ENCODE results near the gene CAPZB. TPM values are rescaled to one million over a fixed set of nuclear protein-coding genes. Genes with fewer than 3 reads are reported as not detected.
A peak's percentile ranks its signal among the peaks of the same experiment; 100 is the strongest.

The CAPZB gene
- polyA plus RNA-seq, 2 donors, result 221 to 272 TPM

DNA sequence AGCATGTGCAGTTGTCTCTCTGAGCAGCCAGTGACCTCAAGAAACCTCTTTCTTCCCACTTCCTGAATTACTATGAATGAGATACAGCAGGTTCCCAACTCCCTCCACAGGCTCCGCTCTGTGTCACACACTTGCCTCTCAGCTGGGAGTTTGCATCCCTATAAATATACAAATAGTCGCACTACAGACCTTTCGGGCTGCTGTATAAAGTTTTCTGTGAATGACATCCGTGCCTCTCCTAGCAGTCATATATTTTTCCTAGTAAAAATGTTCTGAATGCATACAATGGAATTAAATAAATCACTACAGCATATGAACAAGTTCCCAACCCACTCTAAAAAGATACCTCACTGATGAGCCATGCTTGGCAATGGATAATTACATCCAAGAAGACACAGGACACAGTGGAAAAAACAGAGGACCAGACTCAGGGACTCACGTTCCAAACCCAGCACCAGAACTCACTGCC is 66.8 kb downstream of the CAPZB start:
- Histone ChIP-seq H3K4me1 (ENCODE audit: control insufficient read depth in 2 of 2, insufficient read depth in 2 of 2, low read length in 1 of 2) (peaks cover 2 to 16% of the 10 kb centered on the region in 2 donors), H3K27ac (ENCODE audit: low read depth in 2 of 2, low read length in 1 of 2) (peak overlapping the region in 1 of 2 donors; percentile 68), H3K9me3 (ENCODE audit: control insufficient read depth in 2 of 2, insufficient read depth in 1 of 2, low read depth in 1 of 2, low read length in 1 of 2) (no peaks in the 10 kb centered on the region), H3K27me3 (ENCODE audit: control insufficient read depth in 1 of 2, insufficient read depth in 2 of 2, low read length in 2 of 2) (no peaks in the 10 kb centered on the region), H3K4me3 (ENCODE audit: low read depth in 1 of 2, low read length in 2 of 2) (no peak overlapping the region), H3K36me3 (ENCODE audit: control insufficient read depth in 2 of 2, insufficient read depth in 2 of 2, low read length in 1 of 2) (peaks cover 3 to 10% of the 10 kb centered on the region in 2 donors)
- 72 to 73% methylated on average over 5 of the region's 5 CpGs for WGBS, 2 donors

DNA sequence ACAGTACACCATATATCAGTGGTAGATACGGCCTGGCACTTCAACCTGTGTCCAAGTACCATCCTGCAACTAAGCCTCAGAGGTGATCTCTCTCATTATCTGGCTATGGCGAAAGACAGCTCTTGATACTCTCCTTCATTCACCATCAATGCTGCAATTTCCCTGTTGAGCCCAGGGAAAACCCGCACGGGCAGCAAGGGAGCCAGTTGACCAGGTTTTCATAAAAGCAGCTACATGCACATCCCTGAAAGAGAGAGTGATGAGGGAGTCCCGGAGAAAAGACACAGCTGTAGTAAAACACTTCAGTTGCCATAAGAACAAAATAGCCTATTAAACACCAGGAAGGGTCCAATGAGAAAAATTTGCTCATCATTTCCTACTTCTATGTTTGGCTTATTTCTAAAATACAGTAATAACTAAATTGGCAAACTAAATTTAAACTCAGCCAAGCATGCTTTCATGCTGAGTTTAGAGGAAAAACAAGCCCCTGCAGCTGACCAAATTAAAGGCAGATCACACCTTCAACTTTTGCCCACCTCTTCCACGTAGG is 68.3 kb downstream of the CAPZB start:
- Histone ChIP-seq H3K9me3 (ENCODE audit: control insufficient read depth in 2 of 2, insufficient read depth in 1 of 2, low read depth in 1 of 2, low read length in 1 of 2) (no peaks in the 10 kb centered on the region), H3K4me1 (ENCODE audit: control insufficient read depth in 2 of 2, insufficient read depth in 2 of 2, low read length in 1 of 2) (peaks cover 2 to 11% of the 10 kb centered on the region in 2 donors), H3K36me3 (ENCODE audit: control insufficient read depth in 2 of 2, insufficient read depth in 2 of 2, low read length in 1 of 2) (peaks cover 3 to 10% of the 10 kb centered on the region in 2 donors), H3K27me3 (ENCODE audit: control insufficient read depth in 1 of 2, insufficient read depth in 2 of 2, low read length in 2 of 2) (no peaks in the 10 kb centered on the region), H3K4me3 (ENCODE audit: low read depth in 1 of 2, low read length in 2 of 2) (no peak overlapping the region), H3K27ac (ENCODE audit: low read depth in 2 of 2, low read length in 1 of 2) (peak overlapping the region; percentile 29 to 83)
- 48 to 61% methylated on average over 6 of the region's 6 CpGs for WGBS, 2 donors

DNA sequence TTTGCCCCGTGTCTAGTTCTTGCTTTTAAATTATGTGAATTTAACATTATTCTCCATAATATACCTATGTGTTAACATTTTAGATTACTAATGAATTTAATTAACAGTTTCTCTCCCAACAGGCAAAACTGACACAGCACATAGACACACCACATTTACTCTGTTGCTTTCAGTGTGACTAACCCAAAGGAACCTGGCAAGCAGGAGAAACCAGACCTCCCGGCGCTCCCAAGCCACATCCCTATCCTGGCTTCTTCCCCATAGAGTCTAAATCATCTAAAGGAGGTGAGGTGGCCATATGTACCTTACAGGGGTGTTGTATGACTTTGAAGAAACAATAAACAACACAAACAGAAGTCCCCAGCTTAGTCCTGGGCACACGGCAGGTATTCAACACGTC is 69.2 kb downstream of the CAPZB start:
- whole genome bisulfite sequencing, 2 donors, result 54 to 64% methylated on average over 5 of the region's 5 CpGs
- no peak overlapping the region for H3K4me3 ChIP-seq (ENCODE audit: low read depth in 1 of 2, low read length in 2 of 2)
- no peaks in the 10 kb centered on the region for H3K27me3 ChIP-seq (ENCODE audit: control insufficient read depth in 1 of 2, insufficient read depth in 2 of 2, low read length in 2 of 2)
- H3K27ac ChIP-seq (ENCODE audit: low read depth in 2 of 2, low read length in 1 of 2), result peak overlapping the region; percentile 86 to 93
- H3K4me1 ChIP-seq (ENCODE audit: control insufficient read depth in 2 of 2, insufficient read depth in 2 of 2, low read length in 1 of 2), result peaks cover 2 to 11% of the 10 kb centered on the region in 2 donors
- H3K36me3 ChIP-seq (ENCODE audit: control insufficient read depth in 2 of 2, insufficient read depth in 2 of 2, low read length in 1 of 2), result peaks cover 3 to 10% of the 10 kb centered on the region in 2 donors
- no peaks in the 10 kb centered on the region for H3K9me3 ChIP-seq (ENCODE audit: control insufficient read depth in 2 of 2, insufficient read depth in 1 of 2, low read depth in 1 of 2, low read length in 1 of 2)

DNA sequence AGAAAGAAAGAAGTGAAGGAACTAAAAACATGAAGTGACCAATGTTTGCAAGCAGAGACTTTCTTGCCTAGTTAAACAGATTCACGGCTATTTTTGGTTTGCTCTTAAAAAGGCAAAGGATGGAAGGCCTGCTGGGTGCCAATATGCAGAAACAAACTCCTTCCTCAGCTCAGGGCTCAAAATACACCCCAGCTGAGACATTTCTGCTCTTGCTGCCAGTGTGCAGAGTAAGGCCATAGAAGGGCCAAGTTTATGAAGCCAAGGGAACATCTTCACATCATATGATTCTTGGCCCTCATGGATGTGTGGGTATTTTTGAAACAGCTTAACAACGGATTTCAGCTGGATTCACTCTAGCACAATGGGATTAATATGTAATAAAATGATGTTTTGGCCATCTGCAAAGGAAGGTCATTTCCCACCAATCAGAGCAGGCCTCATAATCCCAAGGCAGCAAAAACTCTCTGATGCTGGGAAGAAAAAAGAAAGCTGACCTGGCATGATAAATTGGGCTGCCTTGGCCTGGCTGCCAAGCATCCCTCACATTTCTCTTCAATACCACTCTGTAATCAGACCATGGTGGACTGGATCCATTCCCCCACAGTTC is 70.7 kb downstream of the CAPZB start:
- H3K36me3 ChIP-seq (ENCODE audit: control insufficient read depth in 2 of 2, insufficient read depth in 2 of 2, low read length in 1 of 2), result peaks cover 3 to 10% of the 10 kb centered on the region in 2 donors

DNA sequence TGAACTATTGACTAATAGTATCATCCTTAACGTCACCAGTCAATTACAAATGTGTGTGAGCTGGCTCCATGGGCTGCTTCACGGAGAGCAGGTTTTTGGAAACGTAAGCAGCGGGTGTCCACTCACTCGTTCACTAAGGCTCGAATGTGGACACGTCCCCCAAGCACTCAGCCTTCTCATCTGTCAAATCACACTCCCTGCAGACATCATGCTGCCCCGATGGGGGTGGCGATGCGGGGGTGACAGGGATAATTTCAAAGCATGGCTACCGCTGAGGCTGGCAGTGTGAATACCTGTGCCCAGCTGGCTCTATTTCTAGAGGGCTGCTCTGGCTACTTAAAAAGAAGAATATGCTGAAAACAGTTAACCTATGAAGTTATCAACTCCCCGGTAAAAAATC is 71.3 kb downstream of the CAPZB start:
- Histone ChIP-seq H3K36me3 (ENCODE audit: control insufficient read depth in 2 of 2, insufficient read depth in 2 of 2, low read length in 1 of 2) (peaks cover 3 to 4% of the 10 kb centered on the region in 2 donors), H3K9me3 (ENCODE audit: control insufficient read depth in 2 of 2, insufficient read depth in 1 of 2, low read depth in 1 of 2, low read length in 1 of 2) (no peaks in the 10 kb centered on the region), H3K4me1 (ENCODE audit: control insufficient read depth in 2 of 2, insufficient read depth in 2 of 2, low read length in 1 of 2) (peaks cover 0 to 7% of the 10 kb centered on the region in 2 donors), H3K27me3 (ENCODE audit: control insufficient read depth in 1 of 2, insufficient read depth in 2 of 2, low read length in 2 of 2) (no peaks in the 10 kb centered on the region), H3K4me3 (ENCODE audit: low read depth in 1 of 2, low read length in 2 of 2) (no peak overlapping the region), H3K27ac (ENCODE audit: low read depth in 2 of 2, low read length in 1 of 2) (peak overlapping the region; percentile 57 to 81)
- 74 to 82% methylated on average over 12 of the region's 12 CpGs for WGBS, 2 donors

More for the DNA sequence above, 70.7 kb downstream of the CAPZB start:
- H3K4me1 ChIP-seq (ENCODE audit: control insufficient read depth in 2 of 2, insufficient read depth in 2 of 2, low read length in 1 of 2), result peaks cover 0 to 9% of the 10 kb centered on the region in 2 donors
- WGBS, 2 donors, result 44 to 51% methylated on average over 2 of the region's 2 CpGs
- H3K27ac ChIP-seq (ENCODE audit: low read depth in 2 of 2, low read length in 1 of 2), result peak overlapping the region; percentile 81 to 86
- no peaks in the 10 kb centered on the region for H3K27me3 ChIP-seq (ENCODE audit: control insufficient read depth in 1 of 2, insufficient read depth in 2 of 2, low read length in 2 of 2)
- H3K9me3 ChIP-seq (ENCODE audit: control insufficient read depth in 2 of 2, insufficient read depth in 1 of 2, low read depth in 1 of 2, low read length in 1 of 2), result no peaks in the 10 kb centered on the region
- no peak overlapping the region for H3K4me3 ChIP-seq (ENCODE audit: low read depth in 1 of 2, low read length in 2 of 2)

DNA sequence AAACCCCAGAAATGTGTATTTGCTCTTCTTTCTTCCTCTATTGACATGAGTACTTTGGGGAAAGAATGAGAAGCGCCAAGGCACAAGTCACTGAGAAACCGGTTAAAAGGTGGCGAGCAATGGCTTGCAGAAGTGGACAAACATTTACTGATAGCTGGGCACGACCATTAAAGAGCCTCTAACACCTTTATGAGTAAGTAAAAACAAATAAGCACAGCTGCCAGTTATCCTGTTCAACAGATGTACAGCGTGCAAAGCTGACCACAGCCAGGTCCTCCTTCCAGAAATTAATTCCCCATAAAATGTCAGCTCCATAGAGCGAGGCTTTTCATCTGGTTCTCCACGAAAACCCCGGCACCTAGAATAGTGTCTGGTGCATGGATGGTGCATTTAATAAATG is 72.7 kb downstream of the CAPZB start:
- H3K27ac ChIP-seq (ENCODE audit: low read depth in 2 of 2, low read length in 1 of 2), result peak overlapping the region; percentile 11 to 50

DNA sequence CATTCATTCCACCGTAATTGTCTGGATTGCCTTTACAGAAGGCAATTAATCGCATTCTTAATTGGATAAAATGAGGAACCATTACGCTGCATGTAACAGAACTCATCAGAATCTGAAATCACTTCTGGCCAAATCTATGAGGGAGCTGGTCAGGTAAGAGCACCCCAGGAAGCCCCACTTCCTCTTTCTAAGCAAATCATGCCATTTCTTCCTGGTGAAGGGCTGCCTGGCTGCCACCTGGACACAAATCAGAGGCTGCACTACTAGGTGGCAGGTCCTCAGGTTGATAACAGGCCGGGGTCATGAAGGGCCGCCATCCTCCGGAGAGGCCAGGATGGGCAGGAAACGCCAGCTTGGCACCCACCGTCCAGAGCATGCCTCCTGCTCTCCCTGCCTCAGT is 73.7 kb downstream of the CAPZB start:
- Histone ChIP-seq H3K36me3 (ENCODE audit: control insufficient read depth in 2 of 2, insufficient read depth in 2 of 2, low read length in 1 of 2) (peaks cover 0 to 2% of the 10 kb centered on the region in 2 donors), H3K4me3 (ENCODE audit: low read depth in 1 of 2, low read length in 2 of 2) (no peak overlapping the region), H3K9me3 (ENCODE audit: control insufficient read depth in 2 of 2, insufficient read depth in 1 of 2, low read depth in 1 of 2, low read length in 1 of 2) (no peaks in the 10 kb centered on the region), H3K27ac (ENCODE audit: low read depth in 2 of 2, low read length in 1 of 2) (peak overlapping the region; percentile 3 to 4), H3K4me1 (ENCODE audit: control insufficient read depth in 2 of 2, insufficient read depth in 2 of 2, low read length in 1 of 2) (peaks cover 0 to 11% of the 10 kb centered on the region in 2 donors), H3K27me3 (ENCODE audit: control insufficient read depth in 1 of 2, insufficient read depth in 2 of 2, low read length in 2 of 2) (no peaks in the 10 kb centered on the region)
- WGBS, 2 donors, result 83 to 88% methylated on average over 8 of the region's 8 CpGs

More for the DNA sequence above, 72.7 kb downstream of the CAPZB start:
- peaks cover 0 to 11% of the 10 kb centered on the region in 2 donors for H3K4me1 ChIP-seq (ENCODE audit: control insufficient read depth in 2 of 2, insufficient read depth in 2 of 2, low read length in 1 of 2)
- peaks cover 0 to 2% of the 10 kb centered on the region in 2 donors for H3K36me3 ChIP-seq (ENCODE audit: control insufficient read depth in 2 of 2, insufficient read depth in 2 of 2, low read length in 1 of 2)
- WGBS, 2 donors, result 81 to 83% methylated on average over 8 of the region's 8 CpGs
- H3K9me3 ChIP-seq (ENCODE audit: control insufficient read depth in 2 of 2, insufficient read depth in 1 of 2, low read depth in 1 of 2, low read length in 1 of 2), result no peaks in the 10 kb centered on the region
- no peak overlapping the region for H3K4me3 ChIP-seq (ENCODE audit: low read depth in 1 of 2, low read length in 2 of 2)
- no peaks in the 10 kb centered on the region for H3K27me3 ChIP-seq (ENCODE audit: control insufficient read depth in 1 of 2, insufficient read depth in 2 of 2, low read length in 2 of 2)

DNA sequence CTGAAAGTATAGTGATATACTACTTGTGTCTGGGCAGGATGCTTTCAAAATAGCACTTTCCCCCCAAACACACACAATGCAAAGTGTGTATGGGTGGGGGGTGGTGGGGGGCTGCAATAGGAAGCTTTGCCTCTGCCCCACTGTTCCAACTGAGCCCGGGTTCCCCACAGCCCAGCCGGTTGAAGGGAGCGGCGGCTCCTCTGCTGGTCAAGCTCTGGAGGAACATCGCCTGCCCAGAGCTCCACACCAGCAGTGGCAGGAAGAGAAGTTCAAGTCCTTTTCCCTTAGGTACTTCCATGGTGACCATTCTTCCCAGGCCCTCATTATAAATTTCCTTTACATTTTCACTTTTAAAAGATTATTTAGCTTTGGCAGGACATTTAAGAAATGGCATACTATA is 74.9 kb downstream of the CAPZB start:
- Histone ChIP-seq H3K27ac (ENCODE audit: low read depth in 2 of 2, low read length in 1 of 2) (peak overlapping the region in 1 of 2 donors; percentile 47), H3K4me3 (ENCODE audit: low read depth in 1 of 2, low read length in 2 of 2) (no peak overlapping the region), H3K4me1 (ENCODE audit: control insufficient read depth in 2 of 2, insufficient read depth in 2 of 2, low read length in 1 of 2) (peaks cover 0 to 7% of the 10 kb centered on the region in 2 donors), H3K9me3 (ENCODE audit: control insufficient read depth in 2 of 2, insufficient read depth in 1 of 2, low read depth in 1 of 2, low read length in 1 of 2) (no peaks in the 10 kb centered on the region), H3K36me3 (ENCODE audit: control insufficient read depth in 2 of 2, insufficient read depth in 2 of 2, low read length in 1 of 2) (peaks cover 0 to 2% of the 10 kb centered on the region in 2 donors), H3K27me3 (ENCODE audit: control insufficient read depth in 1 of 2, insufficient read depth in 2 of 2, low read length in 2 of 2) (no peaks in the 10 kb centered on the region)
- WGBS, 2 donors, result 84 to 89% methylated on average over 5 of the region's 5 CpGs

DNA sequence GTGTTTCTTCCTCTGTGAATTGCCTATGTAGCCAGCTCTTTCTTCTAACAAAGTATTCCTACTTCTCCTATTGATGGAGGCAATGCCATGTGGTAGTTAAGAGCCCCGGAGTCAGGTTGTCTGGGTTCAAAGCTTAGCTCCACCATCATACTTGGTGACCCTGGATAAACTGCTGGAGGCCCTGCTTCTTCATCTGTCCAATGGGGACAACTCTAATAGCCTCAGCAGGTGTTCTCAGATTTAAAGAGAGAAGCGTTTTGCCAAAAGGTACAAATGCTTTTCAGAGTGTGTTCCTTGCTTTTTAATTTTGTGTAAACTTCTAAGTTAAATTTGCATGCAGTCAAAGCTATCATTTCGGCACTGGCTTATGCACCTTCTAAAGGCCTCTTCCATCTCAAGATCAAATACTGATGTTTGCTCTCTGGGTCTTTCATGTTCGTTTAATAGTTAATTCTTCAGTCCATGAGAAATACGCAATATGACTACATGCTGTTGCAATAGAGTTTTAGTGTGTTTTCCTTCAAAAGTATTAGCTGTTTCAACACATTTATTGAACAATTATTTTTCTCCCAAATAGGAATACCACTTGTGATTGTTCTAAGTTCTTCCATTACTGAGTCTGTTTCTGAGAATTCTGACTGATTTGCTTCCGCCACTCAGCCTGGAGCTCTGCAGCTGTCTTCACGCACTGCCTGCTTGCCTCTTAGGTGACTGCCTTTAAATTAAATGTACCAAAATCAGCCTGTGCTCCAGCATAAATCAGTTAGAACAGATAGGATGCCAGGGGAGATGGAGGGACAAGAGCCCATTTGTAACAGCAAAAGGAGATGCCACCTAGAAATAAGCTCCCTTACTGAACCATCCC is 75.6 kb downstream of the CAPZB start:
- no peak overlapping the region for H3K4me3 ChIP-seq (ENCODE audit: low read depth in 1 of 2, low read length in 2 of 2)
- peaks cover 0 to 4% of the 10 kb centered on the region in 2 donors for H3K4me1 ChIP-seq (ENCODE audit: control insufficient read depth in 2 of 2, insufficient read depth in 2 of 2, low read length in 1 of 2)
- H3K9me3 ChIP-seq (ENCODE audit: control insufficient read depth in 2 of 2, insufficient read depth in 1 of 2, low read depth in 1 of 2, low read length in 1 of 2), result no peaks in the 10 kb centered on the region
- peaks cover 0 to 2% of the 10 kb centered on the region in 2 donors for H3K36me3 ChIP-seq (ENCODE audit: control insufficient read depth in 2 of 2, insufficient read depth in 2 of 2, low read length in 1 of 2)
- H3K27ac ChIP-seq (ENCODE audit: low read depth in 2 of 2, low read length in 1 of 2), result peak overlapping the region in 1 of 2 donors; percentile 47
- 88 to 89% methylated on average over 7 of the region's 7 CpGs for WGBS, 2 donors
- H3K27me3 ChIP-seq (ENCODE audit: control insufficient read depth in 1 of 2, insufficient read depth in 2 of 2, low read length in 2 of 2), result no peaks in the 10 kb centered on the region

All from esophagus (tissue), 2 donors.